ENCODE measurements around the gene TLL1. TPM values are rescaled to one million over a fixed set of nuclear protein-coding genes. Genes with fewer than 3 reads are reported as not detected.
A peak's percentile ranks its signal among the peaks of the same experiment; 100 is the strongest.

The TLL1 gene
- total and polyA plus RNA-seq, 2 donors (not counting 3 experiments of a cell fraction or from before 2014, with no cell fraction given), result 0.41 to 1.4 TPM

DNA sequence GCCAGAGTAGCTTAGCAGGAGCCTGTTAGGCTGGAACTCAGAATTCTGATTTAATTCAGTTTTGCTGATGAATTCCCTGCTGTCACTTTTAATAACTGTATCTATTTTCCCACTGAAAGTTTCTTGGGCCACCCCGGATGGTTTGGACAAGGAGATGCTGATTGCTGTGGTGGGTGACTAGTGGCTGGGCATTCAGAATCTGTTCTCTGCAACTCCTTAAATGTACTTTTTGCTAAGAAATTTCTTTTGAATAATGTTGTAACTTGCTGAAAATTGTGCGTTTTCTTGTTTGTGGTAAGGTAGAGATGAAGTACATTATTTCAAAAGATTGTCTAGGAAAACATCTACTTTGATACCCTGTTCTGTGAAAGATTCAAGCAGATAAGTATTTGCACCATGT lies 2.4 kb downstream of the TLL1 start:
- ChIA-PET POLR2A (no interaction called here), CTCF (interaction anchor here (0.8 to 1.7 kb wide), 2 partner anchors 9 to 31 kb away, joined by 3 read pairs; no protein-coding TSS in a partner anchor)
- TF ChIP-seq CTCF (IDR thresholded peaks at IDR 0.05; ENCODE audit: extremely low read depth in 1 of 2, insufficient read depth in 1 of 2, low read depth in 1 of 2, low read length in 2 of 2), result no peak
- TF ChIP-seq GATA2 (IDR thresholded peaks at IDR 0.05; ENCODE audit: insufficient read depth, insufficient read length, low read depth, low read length), result no peak
- no peak for TF ChIP-seq POLR2A (IDR thresholded peaks at IDR 0.05; ENCODE audit: low read depth, low read length)
- no peak for TF ChIP-seq POLR2AphosphoS5 (IDR thresholded peaks at IDR 0.05; ENCODE audit: insufficient read depth, low read depth, low read length)
- TF ChIP-seq JUN (IDR thresholded peaks at IDR 0.05; ENCODE audit: borderline replicate concordance, insufficient read depth, insufficient read length, low read depth), result no peak
- TF ChIP-seq, protein P1, sequence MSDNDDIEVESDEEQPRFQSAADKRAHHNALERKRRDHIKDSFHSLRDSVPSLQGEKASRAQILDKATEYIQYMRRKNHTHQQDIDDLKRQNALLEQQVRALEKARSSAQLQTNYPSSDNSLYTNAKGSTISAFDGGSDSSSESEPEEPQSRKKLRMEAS (IDR thresholded peaks at IDR 0.05; ENCODE audit: insufficient read depth, insufficient read length), result no peak
- TF ChIP-seq MYC (IDR thresholded peaks at IDR 0.05; ENCODE audit: low read depth, low read length), result no peak
- TF ChIP-seq EZH2 (IDR thresholded peaks at IDR 0.05; ENCODE audit: borderline replicate concordance, low read depth, low read length, severe bottlenecking), result no peak
- TF ChIP-seq FOS (IDR thresholded peaks at IDR 0.05; ENCODE audit: borderline replicate concordance, insufficient read depth, low read length), result no peak
- Histone ChIP-seq H3K27ac (ENCODE audit: insufficient read depth, low read depth, low read length) (no peak overlapping the region), H2AFZ (ENCODE audit: low read depth, low read length) (no peak overlapping the region), H3K27me3 (ENCODE audit: control insufficient read depth in 2 of 2, insufficient read depth in 2 of 2, low read length in 2 of 2) (peaks cover 0 to 2% of the 10 kb centered on the region in 2 experiments), H4K20me1 (replicated peaks; ENCODE audit: control insufficient read depth, extremely low read depth, insufficient read depth, low read length) (no peaks in the 10 kb centered on the region), H3K9ac (replicated peaks; ENCODE audit: extremely low read depth, insufficient read depth, low read length) (no peak overlapping the region), H3K4me1 (ENCODE audit: control insufficient read depth, extremely low read depth, insufficient read depth, low read length) (peaks cover 22% of the 10 kb centered on the region), H3K9me3 (replicated peaks; ENCODE audit: control insufficient read depth, insufficient read depth, low read length) (no peaks in the 10 kb centered on the region), H3K79me2 (ENCODE audit: control insufficient read depth, insufficient read depth, low read length) (no peaks in the 10 kb centered on the region), H3K4me3 (replicated peaks in 1 of 3; ENCODE audit: insufficient read depth in 1 of 3, low read depth in 1 of 3, low read length in 3 of 3) (no peak overlapping the region), H3K9me1 (replicated peaks; ENCODE audit: control insufficient read depth, extremely low read depth, insufficient read depth, low read length) (no peaks in the 10 kb centered on the region), H3K36me3 (ENCODE audit: control insufficient read depth in 2 of 2, extremely low read depth in 1 of 2, insufficient read depth in 2 of 2, low read length in 2 of 2) (no peaks in the 10 kb centered on the region), H3K4me2 (ENCODE audit: insufficient read depth, low read length) (peak overlapping the region; percentile 98)
- FAIRE-seq, result no peak
- no TSS peak for BruUV-seq (replicated peaks)
- no peak for DNase-seq (ENCODE audit: low read depth, low spot score)
- intact Hi-C loops (cut with micrococcal nuclease), result loop anchor here (10.0 kb wide), 1 partner anchor 111 kb away; no protein-coding TSS in a partner anchor
- dilution Hi-C loops (cut with MboI; ENCODE audit: extremely low pct_ligation_motif_present, low sequenced_read_pairs), result no loop called here

Data from endothelial cell of umbilical vein (primary cell).